GM23338 (cell line): Measurements from ENCODE around the gene MOV10.

Experiments
- ETS1 ChIP-seq: IDR thresholded peaks from 2 replicates; pipeline ENCODE4 v1.6.1; 2016; ENCODE audit warnings: antibody characterized with exemption
- EZH2 ChIP-seq: fragments of 200-600 bp; sonication (generic); IDR thresholded peaks from one replicate; pipeline ENCODE4 v1.8.0; 2017; ENCODE audit warnings: antibody characterized with exemption, mild to moderate bottlenecking, low read depth; ENCODE audit not compliant: unreplicated experiment
- JUNB ChIP-seq: IDR thresholded peaks from one replicate; pipeline ENCODE4 v1.6.1; 2016; ENCODE audit warnings: antibody characterized with exemption; ENCODE audit not compliant: unreplicated experiment
- NANOG ChIP-seq: IDR thresholded peaks from 2 replicates; pipeline ENCODE4 v1.6.1; 2016; ENCODE audit warnings: antibody characterized with exemption, borderline replicate concordance
- REST ChIP-seq: IDR thresholded peaks from one replicate; pipeline ENCODE4 v1.6.1; 2018; ENCODE audit warnings: antibody characterized with exemption; ENCODE audit not compliant: unreplicated experiment
- STAT1 ChIP-seq: IDR thresholded peaks from one replicate; pipeline ENCODE4 v1.6.1; 2016; ENCODE audit warnings: antibody characterized with exemption; ENCODE audit not compliant: unreplicated experiment
- TF ChIP-seq, protein P1 (sequence below), 2 experiments: fragments of 200-600 bp in 1 of 2; sonication (generic) in 1 of 2; conservative IDR thresholded peaks; 2 replicates each; pipeline versions ENCODE4 v1.5.1 to v1.6.1; 2016 to 2017; ENCODE audit warnings: antibody characterized with exemption in 2 of 2, low read depth in 2 of 2, mild to moderate bottlenecking in 2 of 2, moderate library complexity in 1 of 2

DNA sequence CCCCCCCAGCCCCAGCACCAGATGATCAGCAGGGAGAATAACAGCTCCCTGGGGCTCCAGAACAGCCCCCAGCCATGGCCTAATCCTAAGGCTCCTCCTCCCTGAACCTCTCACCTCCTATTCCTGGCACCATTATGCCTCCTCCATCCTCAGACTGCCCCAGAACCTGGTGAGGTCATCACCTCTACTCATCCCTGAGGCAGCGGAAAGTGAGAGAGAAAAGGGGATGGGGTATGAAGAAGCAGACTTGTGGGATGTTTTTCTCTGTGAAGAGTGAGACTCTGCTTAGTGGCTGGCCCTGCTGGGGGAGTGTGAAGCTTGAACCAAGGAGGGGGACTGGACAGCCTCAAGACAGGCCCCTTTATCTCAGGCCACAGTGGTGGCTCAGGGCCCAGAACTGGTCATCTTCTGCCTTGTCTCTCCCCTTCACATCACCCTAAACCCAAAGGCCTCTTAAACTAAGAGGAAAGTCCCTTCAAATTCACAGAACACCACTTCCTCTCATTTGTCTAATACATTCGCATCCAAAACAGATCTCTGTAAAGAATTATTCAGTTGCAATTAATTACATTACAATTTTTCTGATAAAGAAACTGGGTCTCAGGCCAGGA lies 42.9 kb downstream of the MOV10 start:
- TF ChIP-seq, protein P1, sequence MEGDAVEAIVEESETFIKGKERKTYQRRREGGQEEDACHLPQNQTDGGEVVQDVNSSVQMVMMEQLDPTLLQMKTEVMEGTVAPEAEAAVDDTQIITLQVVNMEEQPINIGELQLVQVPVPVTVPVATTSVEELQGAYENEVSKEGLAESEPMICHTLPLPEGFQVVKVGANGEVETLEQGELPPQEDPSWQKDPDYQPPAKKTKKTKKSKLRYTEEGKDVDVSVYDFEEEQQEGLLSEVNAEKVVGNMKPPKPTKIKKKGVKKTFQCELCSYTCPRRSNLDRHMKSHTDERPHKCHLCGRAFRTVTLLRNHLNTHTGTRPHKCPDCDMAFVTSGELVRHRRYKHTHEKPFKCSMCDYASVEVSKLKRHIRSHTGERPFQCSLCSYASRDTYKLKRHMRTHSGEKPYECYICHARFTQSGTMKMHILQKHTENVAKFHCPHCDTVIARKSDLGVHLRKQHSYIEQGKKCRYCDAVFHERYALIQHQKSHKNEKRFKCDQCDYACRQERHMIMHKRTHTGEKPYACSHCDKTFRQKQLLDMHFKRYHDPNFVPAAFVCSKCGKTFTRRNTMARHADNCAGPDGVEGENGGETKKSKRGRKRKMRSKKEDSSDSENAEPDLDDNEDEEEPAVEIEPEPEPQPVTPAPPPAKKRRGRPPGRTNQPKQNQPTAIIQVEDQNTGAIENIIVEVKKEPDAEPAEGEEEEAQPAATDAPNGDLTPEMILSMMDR (conservative IDR thresholded peaks at IDR 0.05; ENCODE audit: low read depth in 2 of 2), result no peak
- TF ChIP-seq JUNB (no peak), STAT1 (no peak), EZH2 (no peak), ETS1 (no peak), NANOG (no peak), REST (no peak)
